Inflammatory macrophage treated with lipopolysaccharide for 1 hour (primary cell): ENCODE measurements around the gene BMF.

Experiments used
- DNase-seq, 2 donors: peaks; one replicate each; pipeline ENCODE4 v3.0.0-alpha.2; 2020 to 2022

The BMF gene

DNA sequence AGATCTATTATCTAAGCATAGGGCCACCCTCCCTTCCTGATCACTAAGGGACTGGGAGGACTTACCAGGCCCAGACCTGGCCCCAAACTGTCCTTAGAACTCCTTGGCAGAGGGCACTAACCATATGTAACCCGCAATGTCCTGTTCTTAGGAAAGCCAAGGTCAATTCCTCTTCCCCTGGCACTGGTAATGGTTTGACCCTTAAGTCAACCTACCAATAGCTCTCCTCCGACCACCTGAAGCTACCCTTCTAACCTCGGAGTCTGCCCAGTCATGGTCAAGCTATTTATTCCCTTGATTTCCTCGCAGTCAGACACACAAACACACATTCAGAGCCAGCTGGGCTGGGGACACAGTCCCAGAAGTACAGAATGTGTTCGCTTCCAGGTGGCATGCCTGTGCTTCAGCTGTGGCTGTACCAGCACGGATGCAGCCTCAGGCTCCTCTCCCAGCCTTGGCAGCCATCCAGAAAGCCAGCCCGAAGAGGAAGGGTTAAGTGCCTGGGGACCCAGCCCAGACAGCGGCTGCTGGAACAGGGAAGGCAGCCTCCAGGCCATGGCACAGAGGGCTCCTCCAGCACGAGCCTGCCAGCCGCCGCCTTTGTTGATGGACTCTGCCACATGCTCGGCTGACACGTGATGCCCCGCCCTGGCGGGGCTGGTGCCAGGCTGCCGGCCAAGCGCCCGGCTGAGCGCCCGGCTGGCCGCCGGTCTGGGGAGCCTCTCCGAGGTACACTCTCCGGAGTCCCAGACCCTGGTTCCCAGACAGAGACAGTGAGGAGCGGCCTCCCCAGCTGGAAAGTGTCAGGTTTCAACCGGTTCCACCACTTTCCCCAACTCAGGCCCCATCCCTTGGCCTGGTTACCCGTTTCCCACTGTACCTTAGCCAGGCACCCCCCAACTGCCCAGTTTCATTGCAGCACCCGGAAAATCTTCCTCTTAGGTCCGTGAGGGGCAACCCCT lies 5.5 kb downstream of the BMF start:
- DNase-seq, result no peak

DNA sequence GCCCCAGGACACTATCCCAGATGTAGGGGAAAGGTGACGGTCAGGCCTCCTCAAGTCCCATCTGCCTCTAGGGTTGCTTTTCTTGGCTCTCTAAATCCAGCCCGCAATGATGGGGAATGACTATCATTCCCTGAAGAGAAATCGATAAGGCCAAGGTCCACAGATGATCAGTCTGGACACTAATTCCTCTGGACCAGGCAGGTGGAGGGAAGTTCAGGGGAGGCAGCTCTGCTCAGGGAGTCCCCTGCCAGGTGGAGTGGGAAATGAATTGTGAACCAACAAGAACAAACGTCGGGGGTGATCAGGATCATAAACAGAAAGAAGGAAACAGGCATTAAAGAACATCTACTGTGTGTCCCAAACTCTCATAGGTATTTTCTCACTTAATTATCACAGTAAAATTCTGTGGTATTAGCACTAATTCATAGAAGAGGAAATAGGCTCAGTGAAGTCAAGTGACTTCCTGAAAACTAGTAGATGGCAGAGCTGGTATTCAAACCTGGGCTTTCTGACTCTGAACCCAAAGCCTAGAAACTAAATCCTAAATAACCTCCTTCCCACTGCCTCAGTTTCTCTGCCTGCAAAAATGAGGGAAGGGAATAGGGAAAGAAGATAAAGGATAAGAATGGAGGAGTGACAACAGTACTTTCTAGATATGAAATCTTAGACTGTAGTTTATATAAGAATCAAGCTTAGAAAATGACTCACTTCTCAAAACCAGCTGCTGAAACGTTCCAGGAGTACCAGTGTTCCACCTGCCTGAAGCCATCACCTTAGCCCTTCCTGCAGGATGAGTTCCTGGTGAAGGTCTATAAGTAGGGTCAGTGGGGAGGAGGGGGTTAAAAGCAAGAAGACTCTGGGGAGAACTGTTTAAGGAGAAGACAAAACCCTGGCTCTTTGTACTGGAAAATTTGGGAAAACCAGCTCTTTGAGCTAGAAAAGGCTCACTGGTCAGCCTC lies 7.5 kb downstream of the BMF start:
- DNase-seq, result no peak

DNA sequence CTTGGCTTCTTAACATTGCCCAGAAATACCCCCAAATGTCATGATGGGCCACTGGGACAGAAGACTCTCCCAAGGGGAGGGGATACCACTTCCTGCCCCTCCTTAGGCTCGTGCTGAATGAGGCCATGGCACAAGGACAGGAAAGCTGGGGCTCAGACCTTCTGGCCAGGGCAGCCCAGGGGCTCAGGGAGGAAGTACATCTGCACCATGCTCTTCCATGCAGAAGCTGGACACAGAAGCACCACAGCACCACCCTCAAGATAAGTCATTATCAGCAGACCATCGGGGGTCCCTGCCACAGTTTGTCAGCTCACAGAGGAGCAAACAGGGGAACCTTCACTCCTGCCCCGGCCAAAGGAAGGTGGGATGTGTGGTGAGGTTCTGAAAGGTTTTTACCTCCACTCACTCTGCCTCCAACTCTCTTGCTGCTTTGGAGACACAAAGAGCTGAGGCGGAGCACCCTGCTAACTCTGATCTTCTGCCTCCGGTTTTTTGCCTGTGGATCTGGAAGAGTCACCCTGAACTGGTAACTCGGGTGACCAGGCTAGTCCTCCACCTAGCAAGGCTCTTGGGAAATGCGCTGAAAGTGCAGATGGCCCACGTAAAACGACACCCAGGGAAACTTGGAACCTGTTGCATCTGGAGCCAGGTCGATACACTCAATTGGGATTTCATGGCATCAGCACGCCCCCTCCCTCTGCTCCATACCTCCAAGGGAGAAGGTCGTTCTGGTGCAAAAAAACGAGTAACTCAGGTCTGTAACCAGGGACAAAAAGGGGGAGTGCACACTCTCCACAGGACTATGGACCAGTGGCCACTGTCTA lies 8.3 kb downstream of the BMF start:
- DNase-seq, result no peak

DNA sequence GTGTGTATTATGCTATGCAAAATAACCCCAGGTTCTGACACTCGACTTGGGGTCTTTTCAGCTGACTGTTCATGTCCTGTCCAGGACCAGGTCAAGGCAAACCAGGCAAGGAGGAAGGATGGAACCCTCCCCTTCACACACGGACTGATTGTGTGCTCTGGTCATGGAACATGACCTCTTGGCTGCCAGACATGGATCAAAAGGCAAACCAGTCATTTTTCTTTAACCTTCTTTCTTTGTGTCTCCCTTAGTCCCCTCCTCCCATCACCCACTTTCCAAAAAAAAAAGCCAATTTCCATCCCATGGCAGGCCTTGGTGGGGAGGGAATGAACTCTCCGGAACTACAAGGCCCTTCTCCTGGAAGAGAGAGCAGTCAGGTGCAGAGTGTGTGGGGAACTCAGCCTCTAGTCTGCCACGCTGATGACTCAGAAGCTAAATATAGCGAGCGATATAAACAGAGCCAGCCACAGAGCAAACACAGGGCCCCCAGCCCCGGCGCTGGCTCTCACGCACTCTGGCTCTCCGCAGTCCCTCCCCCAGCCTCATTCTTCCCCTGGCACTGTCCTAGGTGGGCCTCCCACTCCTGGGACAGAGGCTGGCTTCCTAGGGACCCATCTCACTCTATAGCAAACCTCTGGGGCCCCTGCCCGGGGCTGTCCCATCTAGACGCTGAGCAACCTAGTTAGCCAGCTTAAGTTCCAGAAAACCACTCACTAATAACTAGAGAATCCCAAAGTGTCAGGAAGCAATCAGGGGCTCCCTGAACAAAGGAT lies 10.0 kb downstream of the BMF start:
- DNase-seq, result peak; percentile 64 to 73

DNA sequence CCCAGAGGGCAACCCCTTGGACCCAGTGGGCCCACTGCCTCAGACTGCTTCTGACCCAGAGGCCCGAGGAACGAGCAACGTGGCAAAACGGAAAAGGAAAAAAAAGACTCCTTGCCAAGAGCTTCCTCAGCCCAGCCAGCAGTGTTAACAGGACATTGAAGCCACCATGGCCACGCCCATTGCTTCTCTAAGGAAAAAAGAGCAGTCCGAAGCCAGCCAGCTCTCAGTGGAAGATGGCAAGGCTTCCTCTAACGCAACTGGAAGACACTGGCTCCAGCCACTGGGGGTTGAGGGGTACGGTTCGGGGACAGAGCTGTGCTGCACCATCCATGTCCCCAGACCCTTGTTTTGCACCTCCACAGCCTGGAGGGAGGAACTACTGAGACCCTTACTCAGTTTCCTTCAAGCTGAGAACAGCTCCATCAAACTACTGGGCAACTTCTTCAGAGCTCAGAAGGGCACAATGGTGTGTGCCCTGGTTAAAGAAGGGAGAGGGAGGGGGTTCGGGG lies 10.7 kb downstream of the BMF start:
- DNase-seq, result peak; percentile 57 to 63

DNA sequence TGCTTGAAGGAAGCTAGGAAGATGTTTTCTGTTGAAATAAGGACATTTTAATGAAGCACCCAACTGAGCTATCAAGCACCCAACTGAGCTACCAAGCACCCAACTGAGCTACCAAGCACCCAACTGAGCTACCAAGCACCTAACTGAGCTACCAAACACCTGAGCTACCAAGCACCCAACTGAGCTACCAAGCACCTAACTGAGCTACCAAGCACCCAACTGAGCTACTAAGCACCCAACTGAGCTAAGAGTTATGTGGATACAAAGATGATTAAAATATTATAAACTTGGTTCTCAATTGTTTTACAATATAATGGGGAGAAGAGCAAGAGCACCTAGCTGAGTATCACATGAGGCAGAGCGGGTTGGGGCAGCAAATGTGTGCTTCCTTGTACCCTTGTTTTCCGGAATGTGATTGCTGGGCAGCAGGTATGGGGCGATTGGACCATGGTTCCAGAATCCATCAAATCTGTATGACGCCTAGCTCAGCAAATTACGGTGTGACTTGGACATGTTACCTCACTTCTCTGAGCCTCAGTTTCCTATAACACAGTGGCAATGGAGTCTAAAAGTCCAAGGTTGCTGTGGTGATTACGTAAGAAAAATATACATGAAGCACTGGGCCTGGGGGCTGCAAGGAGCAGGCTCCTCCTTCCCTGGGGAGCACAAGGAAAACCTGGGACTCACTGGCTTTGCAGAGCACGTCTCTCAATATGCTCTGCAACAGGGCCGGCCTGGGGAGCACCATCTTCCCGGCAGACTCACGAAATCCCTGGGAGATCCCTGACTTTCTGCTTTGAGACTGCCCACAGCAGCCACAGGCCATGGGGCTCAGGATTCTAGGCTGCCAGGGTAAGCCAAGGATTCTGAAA lies 11.3 kb downstream of the BMF start:
- no peak for DNase-seq

DNA sequence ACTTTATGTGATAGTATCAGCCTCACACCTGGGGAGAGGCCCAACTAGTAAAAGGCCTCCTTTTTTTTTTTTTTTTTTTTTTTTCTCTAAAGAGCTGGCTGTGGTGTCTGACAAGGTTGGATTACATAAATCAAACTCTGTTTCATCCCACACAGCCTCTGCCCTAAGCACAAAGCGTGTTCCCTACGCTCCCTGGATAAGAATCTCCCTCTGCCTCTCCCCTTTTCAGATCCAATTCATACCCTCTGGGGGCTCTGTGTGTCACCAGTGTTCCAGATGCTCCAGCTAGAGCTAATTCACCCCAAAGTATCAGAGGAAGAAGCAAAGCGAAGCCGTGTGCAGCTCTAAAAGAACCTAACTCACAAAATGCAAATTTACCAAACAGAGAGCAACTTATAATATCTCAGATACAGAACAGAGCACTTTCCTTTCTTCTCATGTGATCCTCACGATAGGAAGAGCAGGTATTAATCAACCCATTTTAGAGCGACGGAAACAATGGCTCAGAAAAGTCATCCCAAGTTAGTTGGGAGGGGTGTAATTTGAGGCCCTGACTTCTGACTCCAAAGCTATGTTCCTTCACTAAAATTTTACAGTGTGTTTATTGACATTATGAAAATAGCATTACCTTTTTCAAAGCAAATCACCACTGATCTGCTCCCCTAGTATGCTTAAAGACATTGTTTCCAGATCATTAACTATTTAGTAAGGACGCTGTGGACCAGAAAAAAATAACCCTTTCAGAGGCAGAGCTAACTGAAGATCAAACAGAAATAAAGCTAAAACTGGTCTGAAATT lies 12.4 kb downstream of the BMF start:
- no peak for DNase-seq

DNA sequence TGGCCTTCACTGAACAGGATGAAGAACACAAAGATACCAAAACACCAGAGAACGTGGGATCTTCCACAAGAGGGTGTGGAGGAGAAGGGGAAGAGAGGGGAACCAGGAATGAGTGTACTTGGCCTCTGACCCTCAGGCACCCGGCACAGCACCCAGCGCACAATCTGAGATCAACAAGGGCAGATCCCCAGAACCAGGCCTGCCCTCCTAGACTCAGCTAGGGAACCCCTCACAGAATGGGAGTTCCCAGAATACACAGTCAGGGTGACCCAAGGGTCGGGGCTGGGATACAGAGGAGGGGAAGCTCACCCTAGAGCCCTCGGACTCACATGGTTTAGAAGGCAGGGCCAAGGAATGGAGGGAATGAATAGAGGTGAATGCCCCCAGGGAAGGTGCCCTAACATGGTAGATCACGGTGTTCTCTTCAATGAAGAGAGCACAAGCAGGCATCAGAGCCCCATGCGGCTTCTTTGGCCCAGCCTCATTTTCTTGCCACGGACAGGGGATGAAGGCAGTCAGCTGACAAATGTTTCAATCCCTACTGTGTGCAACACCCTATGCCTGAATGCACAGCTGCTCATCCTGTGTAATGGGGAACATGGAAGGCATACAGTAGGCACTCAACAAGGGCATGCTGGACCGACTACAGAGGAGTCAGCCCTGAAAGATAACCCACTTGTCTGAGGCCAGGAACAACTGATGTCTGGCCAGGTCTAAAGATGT lies 13.1 kb downstream of the BMF start:
- DNase-seq, result peak in 1 of 2 donors; percentile 41

DNA sequence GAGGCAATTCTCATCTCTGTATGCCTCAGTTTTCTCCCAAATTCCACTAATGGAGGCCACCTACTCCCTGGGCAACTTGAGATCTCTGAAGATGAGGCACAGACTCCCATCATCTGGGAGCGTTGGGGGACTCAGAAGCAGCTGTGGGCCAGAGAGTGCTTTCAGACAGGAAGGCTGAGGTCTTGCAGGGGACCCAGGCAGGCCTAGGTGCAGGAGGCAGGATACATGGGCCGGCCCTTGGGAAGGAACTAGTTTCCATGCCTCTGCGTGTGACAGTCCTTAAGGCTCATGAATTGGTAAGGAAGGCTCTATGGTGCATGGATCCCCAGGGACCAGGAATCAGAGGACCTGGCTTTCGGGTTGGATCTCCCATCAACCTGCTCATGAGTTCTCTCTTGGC lies 14.5 kb downstream of the BMF start:
- DNase-seq, result no peak

DNA sequence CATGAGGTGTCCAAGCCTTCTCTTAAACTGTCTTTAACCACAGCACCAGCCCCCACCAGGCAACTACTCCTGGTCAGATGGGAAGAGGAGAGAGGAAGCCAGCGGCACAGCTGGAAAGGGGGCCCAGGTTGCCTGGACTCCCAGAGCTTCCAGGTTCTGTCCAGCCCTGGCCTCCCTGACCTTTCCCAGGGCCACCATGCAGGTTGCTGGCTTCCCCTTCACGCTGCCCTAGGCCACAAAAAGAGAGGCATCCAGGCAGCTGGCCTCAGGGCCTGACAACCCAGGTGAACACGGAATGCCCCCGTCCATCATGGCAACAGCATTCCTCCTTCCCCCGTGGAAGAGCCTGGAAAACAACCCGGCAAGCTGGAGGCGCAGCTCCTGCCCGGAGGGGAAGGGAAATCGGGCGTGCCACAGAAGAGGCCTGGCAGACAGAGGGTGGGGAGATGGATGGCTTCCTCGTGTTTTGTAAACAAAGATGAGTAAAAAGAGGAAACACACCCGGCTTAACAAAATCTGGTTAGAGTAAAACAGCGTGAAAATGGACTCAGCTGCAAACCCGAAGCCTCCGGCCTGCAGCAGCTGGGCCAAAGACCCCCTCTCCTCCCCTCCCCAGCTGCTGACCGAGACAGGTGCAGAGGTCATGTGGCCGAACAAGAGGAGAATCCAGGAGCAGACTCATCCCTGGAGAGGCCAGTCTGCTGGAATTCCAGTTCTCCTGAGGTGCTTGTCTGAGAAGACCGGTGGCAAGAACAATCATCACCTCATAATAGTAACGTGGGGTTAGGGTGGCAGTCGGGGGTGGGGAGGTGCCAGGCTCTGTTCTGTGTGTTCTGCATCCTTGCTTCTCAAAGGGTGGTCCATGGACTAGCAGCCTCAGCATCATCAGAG lies 15.5 kb downstream of the BMF start:
- DNase-seq, result peak in 1 of 2 donors; percentile 51

DNA sequence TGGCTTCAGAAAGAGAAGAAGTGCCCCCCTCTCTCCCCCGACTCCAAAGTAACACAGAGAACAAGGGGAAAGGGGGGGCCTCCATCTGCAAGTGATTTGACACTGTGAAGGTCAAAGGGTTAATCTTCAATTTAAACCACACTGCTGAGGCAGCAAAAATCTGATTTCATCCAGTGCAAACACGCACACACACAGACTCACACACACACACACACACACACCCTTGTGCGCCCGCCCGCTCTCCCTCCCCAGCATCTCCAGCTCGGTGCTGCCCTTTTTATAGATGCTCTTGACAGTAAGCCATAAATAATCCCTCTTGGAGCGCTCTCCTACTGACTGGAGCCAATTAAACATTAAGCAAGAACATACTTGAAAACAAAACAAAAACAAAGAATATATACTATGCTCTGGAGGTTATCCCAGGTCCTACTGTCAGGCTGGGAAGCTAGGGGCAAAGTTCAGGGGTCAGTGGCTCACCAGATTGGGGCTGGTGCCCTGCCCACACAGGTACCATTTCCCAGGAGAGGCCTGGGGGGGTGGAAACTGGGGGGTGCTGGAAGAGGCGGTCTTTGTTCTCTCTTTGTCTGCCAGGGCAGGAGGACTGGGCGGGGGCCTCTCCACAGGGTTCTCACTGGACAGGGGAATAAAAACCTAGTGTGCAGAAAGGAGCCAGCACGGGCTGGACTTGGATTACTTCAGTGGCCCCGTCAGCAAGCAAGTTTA lies 16.3 kb downstream of the BMF start:
- no peak for DNase-seq

DNA sequence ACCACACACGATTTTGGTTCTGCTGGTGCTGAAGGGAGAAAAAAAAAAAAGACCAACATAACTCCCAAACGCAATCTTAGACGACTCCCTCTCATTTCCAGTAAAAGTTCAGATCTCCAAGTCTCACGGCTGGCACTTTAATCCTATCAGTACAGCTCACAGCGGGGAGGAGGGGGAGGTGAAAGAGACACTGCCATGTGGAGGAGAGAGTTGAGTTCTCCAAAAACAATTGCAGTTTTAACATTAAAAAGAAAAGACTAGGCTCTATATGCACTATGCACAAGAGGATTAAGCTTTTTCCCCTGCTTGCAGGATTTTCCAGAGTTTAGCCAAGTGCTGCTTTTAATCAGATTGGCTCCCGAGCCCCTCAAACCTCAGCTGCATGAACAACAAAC lies 16.8 kb downstream of the BMF start:
- no peak for DNase-seq

DNA sequence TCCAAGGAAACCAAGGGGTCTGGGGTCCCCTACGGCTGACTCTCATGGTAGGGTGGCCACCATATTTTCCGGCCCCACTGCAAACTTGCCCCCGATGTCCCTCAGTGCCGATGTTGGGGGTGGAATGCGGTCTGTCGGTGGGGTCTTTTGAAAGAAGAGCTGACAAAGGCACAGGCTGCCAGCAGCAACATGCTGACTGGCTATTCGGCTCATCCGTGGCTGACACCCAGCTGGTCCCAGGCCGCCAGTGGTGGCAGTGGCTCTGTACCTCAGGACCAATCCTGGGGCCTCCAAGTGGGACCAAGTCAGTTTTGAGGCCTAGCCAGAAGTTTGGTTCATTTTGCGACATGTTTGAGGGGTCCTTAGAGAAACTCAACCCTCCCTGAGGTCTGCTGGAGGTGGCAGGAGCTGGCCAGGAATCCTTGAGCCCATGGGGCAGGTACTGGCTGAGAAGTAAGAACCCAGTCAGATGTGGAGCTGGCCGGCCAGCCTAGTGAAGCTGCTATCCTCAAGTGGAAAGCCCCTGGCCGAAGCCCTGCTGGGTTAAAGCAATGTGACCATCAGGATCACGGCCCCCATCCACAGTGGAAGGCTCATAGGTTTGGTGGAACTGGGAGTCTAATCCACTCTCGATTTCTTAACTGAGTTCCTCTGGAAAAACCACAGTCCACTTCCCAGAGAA lies 17.8 kb downstream of the BMF start:
- no peak for DNase-seq

DNA sequence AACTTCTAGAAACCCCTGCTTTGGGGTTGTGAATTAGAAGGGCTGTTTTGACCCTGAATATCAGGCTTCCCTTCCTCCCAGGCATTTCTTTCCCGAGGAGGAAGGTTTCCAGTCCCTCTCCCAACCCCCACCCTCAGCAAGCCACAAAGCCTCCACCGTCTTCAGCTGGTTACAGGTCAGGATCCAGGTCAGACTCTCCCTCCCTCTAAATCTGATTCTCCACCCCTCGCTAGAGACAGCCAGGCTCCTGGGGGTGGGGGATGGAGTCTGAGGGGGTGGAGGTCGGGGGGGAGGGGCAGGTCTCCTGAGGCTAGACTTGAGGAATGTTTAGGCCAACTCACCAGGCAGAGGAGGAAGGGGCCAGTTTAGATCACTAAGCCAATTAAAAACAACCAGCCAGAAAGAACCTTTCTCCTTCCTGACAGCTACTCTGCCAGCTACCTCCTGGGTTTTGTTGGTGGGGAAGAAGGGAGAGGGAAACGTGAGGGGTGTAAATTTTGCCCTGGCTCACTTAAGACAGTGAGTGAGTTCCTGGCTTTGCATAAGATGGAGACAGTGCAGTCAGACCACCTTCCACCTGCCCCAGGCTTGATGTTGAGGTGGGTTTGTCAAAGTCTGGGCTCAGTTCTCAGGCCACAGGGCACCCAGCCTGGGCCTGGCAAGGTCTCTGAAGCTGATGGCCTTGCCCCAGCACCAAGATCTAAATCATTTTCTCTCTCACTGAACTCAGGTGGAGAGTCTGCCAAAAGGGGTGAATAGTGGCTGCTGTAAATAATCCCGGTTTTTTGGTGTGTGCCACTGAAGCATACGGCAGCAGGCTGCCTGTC lies 19.5 kb downstream of the BMF start:
- no peak for DNase-seq
